HepG2 (cell line): ENCODE results near the gene ASL. TPM values are rescaled to one million over a fixed set of nuclear protein-coding genes. Genes with fewer than 3 reads are reported as not detected.
A peak's percentile ranks its signal among the peaks of the same experiment; 100 is the strongest.

ENCODE experiments used
- ADNP ChIP-seq: sonication (generic); formaldehyde crosslinking; IDR thresholded peaks from 2 replicates; pipeline ENCODE4 v1.4.0; 2020; ENCODE audit warnings: missing genetic modification reagents
- ARHGAP35 ChIP-seq: sonication (generic); formaldehyde crosslinking; IDR thresholded peaks from 2 replicates; pipeline ENCODE4 v1.9.0; 2022; ENCODE audit warnings: mild to moderate bottlenecking, inconsistent platforms, moderate library complexity, missing genetic modification reagents, borderline replicate concordance
- BCL6 ChIP-seq: IDR thresholded peaks from 2 replicates; pipeline ENCODE4 v1.6.1; 2016; ENCODE audit warnings: missing genetic modification reagents, missing compliant biosample characterization
- BRD4 ChIP-seq: sonication (generic); formaldehyde crosslinking; IDR thresholded peaks from 2 replicates; pipeline ENCODE4 v1.4.0; 2020; ENCODE audit warnings: missing genetic modification reagents
- CREB1 ChIP-seq, 2 experiments: fragments of 450-650 bp in 1 of 2; IDR thresholded peaks; 2 replicates each; pipeline ENCODE4 v1.6.1; 2016 to 2017; ENCODE audit warnings: control low read depth in 1 of 2, mild to moderate bottlenecking in 1 of 2, missing compliant biosample characterization in 1 of 2, missing genetic modification characterization in 1 of 2
- FIP1L1 ChIP-seq: fragments of 200-400 bp; formaldehyde crosslinking; IDR thresholded peaks from 2 replicates; pipeline ENCODE4 v1.6.1; 2018; ENCODE audit warnings: low read depth, mild to moderate bottlenecking, low read length, moderate library complexity, borderline replicate concordance; ENCODE audit not compliant: insufficient read depth
- HHEX ChIP-seq: IDR thresholded peaks from 2 replicates; pipeline ENCODE4 v1.6.1; 2016; ENCODE audit warnings: control low read depth
- HOXA9 ChIP-seq: sonication (generic); formaldehyde crosslinking; IDR thresholded peaks from 2 replicates; pipeline ENCODE4 v1.8.1; 2022; ENCODE audit warnings: missing genetic modification reagents, mild to moderate bottlenecking, moderate library complexity, borderline replicate concordance
- HOXD1 ChIP-seq: sonication (generic); formaldehyde crosslinking; IDR thresholded peaks from 2 replicates; pipeline ENCODE4 v1.5.0; 2020; ENCODE audit warnings: missing genetic modification reagents
- MAF1 ChIP-seq: sonication (generic); formaldehyde crosslinking; IDR thresholded peaks from 2 replicates; pipeline ENCODE4 v1.5.0; 2020; ENCODE audit warnings: missing genetic modification reagents, borderline replicate concordance
- MEIS2 ChIP-seq: sonication (generic); formaldehyde crosslinking; IDR thresholded peaks from 2 replicates; pipeline ENCODE4 v1.9.0; 2021; ENCODE audit warnings: mild to moderate bottlenecking, missing genetic modification reagents
- MXD4 ChIP-seq: IDR thresholded peaks from 2 replicates; pipeline ENCODE4 v1.6.1; 2016; ENCODE audit warnings: mild to moderate bottlenecking, missing biosample characterization, missing genetic modification reagents
- PAF1 ChIP-seq: IDR thresholded peaks from 2 replicates; pipeline ENCODE4 v1.6.1; 2016; ENCODE audit warnings: missing genetic modification reagents, missing compliant biosample characterization
- RORA ChIP-seq: sonication (generic); formaldehyde crosslinking; IDR thresholded peaks from 2 replicates; pipeline ENCODE4 v1.5.0; 2020; ENCODE audit warnings: mild to moderate bottlenecking, missing genetic modification reagents, moderate library complexity
- SAFB2 ChIP-seq: sonication (generic); formaldehyde crosslinking; IDR thresholded peaks from 2 replicates; pipeline ENCODE4 v1.5.1; 2020; ENCODE audit warnings: missing genetic modification reagents, low read depth, mild to moderate bottlenecking, borderline replicate concordance
- SRSF9 ChIP-seq: fragments of 200-400 bp; formaldehyde crosslinking; IDR thresholded peaks from 2 replicates; pipeline ENCODE4 v1.6.1; 2018; ENCODE audit warnings: borderline replicate concordance, mild to moderate bottlenecking, low read depth, low read length; ENCODE audit not compliant: insufficient read depth, poor library complexity, severe bottlenecking
- TFDP2 ChIP-seq: sonication (generic); formaldehyde crosslinking; IDR thresholded peaks from 2 replicates; pipeline ENCODE4 v1.4.0; 2020; ENCODE audit warnings: missing genetic modification reagents
- THYN1 ChIP-seq: sonication (generic); formaldehyde crosslinking; IDR thresholded peaks from 2 replicates; pipeline ENCODE4 v1.8.1; 2023; ENCODE audit warnings: low read depth, mild to moderate bottlenecking, moderate library complexity, missing genetic modification reagents, borderline replicate concordance
- YEATS4 ChIP-seq: sonication (generic); formaldehyde crosslinking; IDR thresholded peaks from 2 replicates; pipeline ENCODE4 v1.4.0; 2020; ENCODE audit warnings: missing genetic modification reagents, borderline replicate concordance
- ZBTB7A ChIP-seq: sonication (generic); formaldehyde crosslinking; IDR thresholded peaks from 2 replicates; pipeline ENCODE4 v1.8.0; 2022; ENCODE audit warnings: mild to moderate bottlenecking, missing genetic modification reagents
- ZNF274 ChIP-seq: sonication (generic); formaldehyde crosslinking; IDR thresholded peaks from 2 replicates; pipeline ENCODE4 v1.5.1; 2020; ENCODE audit warnings: mild to moderate bottlenecking, missing genetic modification reagents
- ZNF451 ChIP-seq: sonication (generic); formaldehyde crosslinking; IDR thresholded peaks from 2 replicates; pipeline ENCODE4 v1.5.0; 2020; ENCODE audit warnings: mild to moderate bottlenecking, missing genetic modification reagents
- ZNF510 ChIP-seq: sonication (generic); formaldehyde crosslinking; IDR thresholded peaks from 2 replicates; pipeline ENCODE4 v1.4.0; 2020; ENCODE audit warnings: low read depth, mild to moderate bottlenecking, missing genetic modification reagents
- ZNF580 ChIP-seq: IDR thresholded peaks from 2 replicates; pipeline ENCODE4 v1.6.1; 2016; ENCODE audit warnings: low read depth, borderline replicate concordance
- polyA plus RNA-seq, 8 experiments: library from polyadenylated mRNA; depleted of rRNA in 3 of 8; stranded (reverse) in 7 of 8; unstranded in 1 of 8; fragments of >200 nt; fragmentation: Illumina TruSeq in 4 of 8; extraction: Trizol in 4 of 8; gene quantifications; 2 replicates each; pipeline versions ENCODE4 v1.2.1 to v1.2.3, GENCODE V29; 2011 to 2016; ENCODE audit warnings: low read depth in 4 of 8, missing spikeins in 1 of 8, mixed read lengths in 1 of 8; ENCODE audit not compliant: insufficient read depth in 1 of 8
- total RNA-seq, 5 experiments: library from RNA; depleted of rRNA; stranded (reverse); fragments of >200 nt; fragmentation: Illumina TruSeq; extraction: Trizol; gene quantifications; 2 replicates each; pipeline ENCODE4 v1.2.3, GENCODE V29; 2016; ENCODE audit warnings: low read depth in 1 of 5
- TF ChIP-seq, protein P1 (sequence below): IDR thresholded peaks from 2 replicates; pipeline ENCODE4 v1.6.1; 2012; ENCODE audit warnings: inconsistent platforms
- TF ChIP-seq, protein P2 (sequence below): sonication (generic); formaldehyde crosslinking; IDR thresholded peaks from 2 replicates; pipeline ENCODE4 v1.8.0; 2022; ENCODE audit warnings: missing genetic modification reagents, low read depth, mild to moderate bottlenecking, borderline replicate concordance

The ASL gene
- total and polyA plus RNA-seq, 2 of the 13 experiments (the other 11 are each of a cell fraction or from before 2014, with no cell fraction given) = 71.4 to 96.5 TPM

- peak; percentile 93 for TF ChIP-seq YEATS4 (CRISPR knock-in tag)
- TF ChIP-seq ZNF510 (CRISPR knock-in tag) = peak; percentile 69; the same call in 1 of the 2 replicates
- TF ChIP-seq, protein P1, sequence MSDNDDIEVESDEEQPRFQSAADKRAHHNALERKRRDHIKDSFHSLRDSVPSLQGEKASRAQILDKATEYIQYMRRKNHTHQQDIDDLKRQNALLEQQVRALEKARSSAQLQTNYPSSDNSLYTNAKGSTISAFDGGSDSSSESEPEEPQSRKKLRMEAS = peak; percentile 86
- TF ChIP-seq HOXA9 (CRISPR knock-in tag) = no peak; the same call in 1 of the 2 replicates
- no peak for TF ChIP-seq MEIS2 (CRISPR knock-in tag)
- TF ChIP-seq ZNF580 = peak; percentile 83
- TF ChIP-seq ZNF274 (CRISPR knock-in tag) = 0 out of 2 replicates have a peak, but pooled peaks have one; percentile 82
- TF ChIP-seq MAF1 (CRISPR knock-in tag) = peak; percentile 44; the same call in 1 of the 2 replicates
- TF ChIP-seq HOXD1 (CRISPR knock-in tag) = 0 out of 2 replicates have a peak, but pooled peaks have one; percentile 64
- no peak for TF ChIP-seq ADNP (CRISPR knock-in tag)
- TF ChIP-seq ARHGAP35 = peak; percentile 46; the same call in 1 of the 2 replicates
- peak; percentile 19; the same call in 1 of the 2 replicates for TF ChIP-seq BCL6 (CRISPR knock-in tag)
- peak; percentile 85 for TF ChIP-seq TFDP2 (CRISPR knock-in tag)
- TF ChIP-seq SAFB2 (CRISPR knock-in tag) = peak; percentile 93
- peak; percentile 97 for TF ChIP-seq MXD4
- no peak for TF ChIP-seq RORA (CRISPR knock-in tag)
- TF ChIP-seq, protein P2, sequence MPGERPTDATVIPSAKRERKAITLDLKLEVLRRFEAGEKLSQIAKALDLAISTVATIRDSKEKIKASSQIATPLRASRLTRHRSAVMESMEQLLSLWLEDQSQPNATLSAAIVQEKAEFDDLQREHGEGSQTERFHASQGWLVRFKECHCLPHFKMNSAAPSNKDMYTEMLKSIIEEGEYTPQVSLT (CRISPR knock-in tag) = no peak
- no peak for TF ChIP-seq PAF1 (CRISPR knock-in tag)
- no peak; the same call in 1 of the 2 replicates for TF ChIP-seq ZBTB7A (CRISPR knock-in tag)
- peak; percentile 43; the same call in 1 of the 2 replicates for TF ChIP-seq CREB1 (IDR thresholded peaks at IDR 0.05)
- peak; percentile 32; the same call in 1 of the 2 replicates for TF ChIP-seq CREB1 (CRISPR knock-in tag; IDR thresholded peaks at IDR 0.05)
- TF ChIP-seq SRSF9 = no peak
- peak; percentile 84 for TF ChIP-seq BRD4 (CRISPR knock-in tag)
- TF ChIP-seq ZNF451 (CRISPR knock-in tag) = peak; percentile 71
- TF ChIP-seq FIP1L1 = no peak
- TF ChIP-seq HHEX (CRISPR knock-in tag) = no peak
- no peak for TF ChIP-seq THYN1 (CRISPR knock-in tag)
Measured at GRCh38 chr7:66114743-66115649, 39.4 kb downstream of the ASL start, which contains the start of gene CRCP (continued).
